Smooth muscle cell (in vitro differentiated cells): ENCODE results near the gene ABCA6. TPM values are rescaled to one million over a fixed set of nuclear protein-coding genes. Genes with fewer than 3 reads are reported as not detected.

ENCODE experiments used
- DNase-seq: peaks from one replicate; lab custom pipeline; 2025; ENCODE audit not compliant: unreplicated experiment; lab: John Stamatoyannopoulos, UW
- H2AFZ ChIP-seq: fragments of 200-600 bp; sonication (generic); 2 replicates; pipeline ENCODE4 v1.6.0; 2016; ENCODE audit warnings: antibody characterized with exemption, low read depth, mild to moderate bottlenecking
- H3F3A ChIP-seq: fragments of 200-600 bp; sonication (generic); 2 replicates; pipeline ENCODE4 v1.6.0; 2017; ENCODE audit warnings: antibody characterized with exemption, low read depth
- H3K27ac ChIP-seq: fragments of 200-600 bp; sonication (generic); 2 replicates; pipeline ENCODE4 v1.5.1; 2016; ENCODE audit warnings: low read depth, mild to moderate bottlenecking
- H3K27me3 ChIP-seq: fragments of 200-600 bp; sonication (generic); 2 replicates; pipeline ENCODE4 v1.6.1; 2016; ENCODE audit warnings: low read depth, mild to moderate bottlenecking
- H3K36me3 ChIP-seq: fragments of 200-600 bp; sonication (generic); 2 replicates; pipeline ENCODE4 v1.5.1; 2016; ENCODE audit warnings: low read depth
- H3K4me1 ChIP-seq: fragments of 200-600 bp; sonication (generic); 2 replicates; pipeline ENCODE4 v1.5.1; 2016; ENCODE audit warnings: low read depth
- H3K4me2 ChIP-seq: fragments of 200-600 bp; sonication (generic); 2 replicates; pipeline ENCODE4 v1.6.0; 2016; ENCODE audit warnings: mild to moderate bottlenecking
- H3K4me3 ChIP-seq: fragments of 200-600 bp; sonication (generic); 2 replicates; pipeline ENCODE4 v1.5.1; 2016; ENCODE audit warnings: mild to moderate bottlenecking
- H3K79me2 ChIP-seq: fragments of 200-600 bp; sonication (generic); 2 replicates; pipeline ENCODE4 v1.6.0; 2016; ENCODE audit warnings: low read depth, mild to moderate bottlenecking
- H3K9ac ChIP-seq: fragments of 200-600 bp; sonication (generic); 2 replicates; pipeline ENCODE4 v1.6.0; 2016; ENCODE audit warnings: low read depth
- H3K9me3 ChIP-seq: fragments of 200-600 bp; sonication (generic); replicated peaks from 2 replicates; pipeline ENCODE4 v1.5.1; 2016; ENCODE audit warnings: low read depth
- H4K20me1 ChIP-seq: fragments of 200-600 bp; sonication (generic); 2 replicates; pipeline ENCODE4 v1.6.0; 2016; ENCODE audit warnings: low read depth
- WGBS: methylation state at CpG from one replicate; pipeline ENCODE4 v1.1.7; 2016; ENCODE audit warnings: low lambda C conversion rate; 5-methylcytosine and 5-hydroxymethylcytosine counted together
- polyA plus RNA-seq: library from polyadenylated mRNA; unstranded; fragments of >200 nt; fragmentation: Nextera tagmentation; extraction: Ambion mirVana; gene quantifications from 2 replicates; pipeline ENCODE4 v1.2.1, GENCODE V29; 2016
- total RNA-seq: library from RNA; depleted of rRNA; stranded (reverse); fragments of >200 nt; gene quantifications from 2 replicates; pipeline ENCODE4 v1.2.3, GENCODE V29; 2014
- TF ChIP-seq, protein P1 (sequence below): fragments of 200-600 bp; sonication (generic); IDR thresholded peaks from 2 replicates; pipeline ENCODE4 v1.5.1; 2017; ENCODE audit warnings: borderline replicate concordance, mild to moderate bottlenecking, antibody characterized with exemption; ENCODE audit not compliant: insufficient read depth, poor library complexity, severe bottlenecking

The ABCA6 gene
- total and polyA plus RNA-seq, 2 experiments from 2014 or later: not detected

- no peak overlapping the region for H3K9ac ChIP-seq
- DNase-seq: no peak
- peak overlapping the region; percentile 20 for H3K27ac ChIP-seq
- no peaks in the 10 kb centered on the region for H3K9me3 ChIP-seq
- TF ChIP-seq, protein P1, sequence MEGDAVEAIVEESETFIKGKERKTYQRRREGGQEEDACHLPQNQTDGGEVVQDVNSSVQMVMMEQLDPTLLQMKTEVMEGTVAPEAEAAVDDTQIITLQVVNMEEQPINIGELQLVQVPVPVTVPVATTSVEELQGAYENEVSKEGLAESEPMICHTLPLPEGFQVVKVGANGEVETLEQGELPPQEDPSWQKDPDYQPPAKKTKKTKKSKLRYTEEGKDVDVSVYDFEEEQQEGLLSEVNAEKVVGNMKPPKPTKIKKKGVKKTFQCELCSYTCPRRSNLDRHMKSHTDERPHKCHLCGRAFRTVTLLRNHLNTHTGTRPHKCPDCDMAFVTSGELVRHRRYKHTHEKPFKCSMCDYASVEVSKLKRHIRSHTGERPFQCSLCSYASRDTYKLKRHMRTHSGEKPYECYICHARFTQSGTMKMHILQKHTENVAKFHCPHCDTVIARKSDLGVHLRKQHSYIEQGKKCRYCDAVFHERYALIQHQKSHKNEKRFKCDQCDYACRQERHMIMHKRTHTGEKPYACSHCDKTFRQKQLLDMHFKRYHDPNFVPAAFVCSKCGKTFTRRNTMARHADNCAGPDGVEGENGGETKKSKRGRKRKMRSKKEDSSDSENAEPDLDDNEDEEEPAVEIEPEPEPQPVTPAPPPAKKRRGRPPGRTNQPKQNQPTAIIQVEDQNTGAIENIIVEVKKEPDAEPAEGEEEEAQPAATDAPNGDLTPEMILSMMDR: no peak
- no peaks in the 10 kb centered on the region for H3K36me3 ChIP-seq
- H3K79me2 ChIP-seq: no peaks in the 10 kb centered on the region
- H3K4me3 ChIP-seq: no peak overlapping the region
- WGBS: 36% methylated on average over 3 of the region's 3 CpGs
- H3F3A ChIP-seq: no peaks in the 10 kb centered on the region
- H3K27me3 ChIP-seq: no peaks in the 10 kb centered on the region
- H2AFZ ChIP-seq: no peak overlapping the region
- H3K4me2 ChIP-seq: peak overlapping the region; percentile 41
- peaks cover 4% of the 10 kb centered on the region for H3K4me1 ChIP-seq
- no peaks in the 10 kb centered on the region for H4K20me1 ChIP-seq
These were observed 94.1 kb downstream of the ABCA6 start for GRCh38 chr17:69047368-69048263.

DNA sequence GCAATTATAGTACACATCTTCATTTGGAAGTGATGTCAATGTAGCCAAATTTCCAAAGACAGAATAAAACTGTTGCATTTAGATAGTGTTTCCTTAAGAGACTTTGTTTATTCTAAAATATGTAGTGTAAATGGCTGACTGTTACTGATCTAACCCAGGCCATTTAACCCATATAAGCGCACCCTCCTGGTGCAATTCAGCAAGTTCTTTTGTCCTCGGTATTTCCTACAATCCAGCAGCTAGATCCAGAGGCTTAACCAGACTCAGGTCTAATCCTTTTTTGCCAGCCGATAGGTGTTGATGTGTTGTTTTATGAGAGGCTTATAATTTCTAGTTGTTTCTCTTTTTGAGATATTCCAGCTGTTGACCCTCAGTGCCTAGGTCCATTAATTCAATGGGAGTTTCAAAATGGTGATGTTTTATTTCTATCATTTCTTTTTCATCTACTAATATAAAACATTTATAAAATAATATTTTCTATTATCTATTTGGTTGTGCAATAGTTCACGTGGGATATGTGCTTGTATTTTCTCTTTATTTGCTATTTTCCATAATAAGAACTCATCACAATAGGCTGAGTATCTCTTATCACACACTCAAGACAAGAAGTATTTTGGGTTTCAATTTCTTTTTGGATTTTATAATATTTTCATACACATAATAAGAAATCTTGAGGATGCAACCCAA is 95.4 kb downstream of the ABCA6 start:
- H3K79me2 ChIP-seq: no peaks in the 10 kb centered on the region
- no peak overlapping the region for H3K4me3 ChIP-seq
- H4K20me1 ChIP-seq: no peaks in the 10 kb centered on the region
- 32% methylated on average over 4 of the region's 4 CpGs for WGBS
- no peak overlapping the region for H2AFZ ChIP-seq
- peaks cover 4% of the 10 kb centered on the region for H3K4me1 ChIP-seq
- no peaks in the 10 kb centered on the region for H3K9me3 ChIP-seq
- H3K9ac ChIP-seq: no peak overlapping the region
- no peaks in the 10 kb centered on the region for H3F3A ChIP-seq
- H3K27me3 ChIP-seq: no peaks in the 10 kb centered on the region
- H3K27ac ChIP-seq: no peak overlapping the region
- H3K36me3 ChIP-seq: no peaks in the 10 kb centered on the region
- no peak for DNase-seq
- TF ChIP-seq, protein P1: no peak
- H3K4me2 ChIP-seq: no peak overlapping the region

DNA sequence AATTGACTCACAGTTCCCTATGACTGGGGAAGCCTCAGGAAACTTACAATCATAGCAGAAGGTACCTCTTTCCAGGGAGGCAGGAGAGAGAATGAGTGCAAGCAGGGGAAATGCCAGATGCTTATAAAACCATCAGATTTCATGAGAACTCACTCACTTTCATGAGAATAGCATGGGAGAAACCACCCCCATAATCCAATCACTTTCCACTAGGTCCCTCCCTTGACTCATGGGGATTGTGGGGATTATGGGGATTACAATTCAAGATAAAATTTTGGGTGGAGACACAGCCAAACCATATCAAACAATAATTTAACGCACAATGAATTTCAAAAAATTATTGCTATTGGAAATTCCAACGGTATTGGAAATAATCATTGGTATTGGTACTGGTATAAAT is 96.0 kb downstream of the ABCA6 start:
- Histone ChIP-seq H4K20me1 (no peaks in the 10 kb centered on the region), H3K4me1 (peaks cover 4% of the 10 kb centered on the region), H2AFZ (no peak overlapping the region), H3K27me3 (no peaks in the 10 kb centered on the region), H3K79me2 (no peaks in the 10 kb centered on the region), H3K9me3 (no peaks in the 10 kb centered on the region), H3K27ac (no peak overlapping the region), H3K36me3 (no peaks in the 10 kb centered on the region), H3K9ac (no peak overlapping the region), H3K4me2 (no peak overlapping the region), H3F3A (no peaks in the 10 kb centered on the region), H3K4me3 (no peak overlapping the region)
- DNase-seq: no peak
- TF ChIP-seq, protein P1: no peak
- WGBS: 79% methylated on average over 2 of the region's 2 CpGs
